ENCODE results near the gene CEP68. TPM values are rescaled to one million over a fixed set of nuclear protein-coding genes. Genes with fewer than 3 reads are reported as not detected.

Gene CEP68
- polyA plus RNA-seq, 1 of the 3 experiments (the other 2 are of a cell fraction) = 6.2 TPM

DNA sequence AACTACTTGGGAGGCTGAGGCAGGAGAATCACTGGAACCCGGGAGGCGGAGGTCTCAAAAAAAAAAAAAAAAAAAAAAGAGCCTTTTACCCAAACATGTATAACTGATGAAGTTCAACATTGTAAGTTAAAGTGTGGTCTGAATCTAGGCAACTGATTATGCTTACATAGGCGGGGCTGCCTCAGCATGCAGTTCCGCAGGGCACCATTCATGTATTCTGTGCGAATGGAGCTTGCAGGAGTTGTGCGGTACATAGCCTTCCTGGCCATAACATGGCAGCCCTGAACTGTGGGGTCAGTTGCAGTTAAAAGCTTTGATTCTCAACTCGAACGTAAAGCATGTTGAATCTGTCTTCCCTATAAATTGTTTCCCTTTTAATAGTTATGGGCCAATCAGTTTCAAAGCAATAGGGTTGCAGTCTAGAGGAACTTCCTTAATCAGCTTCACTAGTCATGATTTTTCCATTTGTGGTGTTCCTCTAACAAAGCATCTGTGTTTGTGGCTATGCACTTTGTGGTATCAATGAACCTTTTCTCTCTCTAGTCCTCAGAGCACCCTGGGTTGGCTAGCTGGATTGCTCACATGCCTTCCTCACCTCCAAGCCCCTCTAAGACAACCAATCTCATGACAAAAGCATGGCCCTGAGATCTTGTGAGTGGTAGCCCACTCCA is 30.6 kb upstream of the CEP68 start:
- H3K4me3 ChIP-seq (ENCODE audit: low read depth in 2 of 2, low read length in 1 of 2) = no peak overlapping the region
- H3K4me1 ChIP-seq (ENCODE audit: control insufficient read depth in 1 of 2, insufficient read depth in 2 of 2, low read depth in 1 of 2, low read length in 1 of 2) = peaks cover 0 to 11% of the 10 kb centered on the region in 2 experiments; a peak in 1 of 4 replicates
- no peak overlapping the region for H3K27ac ChIP-seq (ENCODE audit: low read depth in 2 of 2, low read length in 1 of 2)
- ChIA-PET POLR2A (no interaction called here), CTCF (interaction anchor here (1.1 to 1.9 kb wide), 3 partner anchors 28 to 108 kb away, joined by 4 to 5 read pairs (median 4); no protein-coding TSS in a partner anchor)
- no peaks in the 10 kb centered on the region for H4K20me1 ChIP-seq (ENCODE audit: insufficient read depth)
- no peaks in the 10 kb centered on the region for H3K79me2 ChIP-seq (ENCODE audit: insufficient read depth)
- no peak overlapping the region for H3K4me2 ChIP-seq
- H3K9me2 ChIP-seq = no peaks in the 10 kb centered on the region
- H3K9ac ChIP-seq = no peak overlapping the region
- H3K27me3 ChIP-seq (ENCODE audit: insufficient read depth) = no peaks in the 10 kb centered on the region
- WGBS (ENCODE audit: low lambda C conversion rate) = 93% methylated on average over 8 of the region's 8 CpGs
- peaks cover 0 to 4% of the 10 kb centered on the region in 2 experiments for H3K36me3 ChIP-seq (replicated peaks in 1 of 2; ENCODE audit: control insufficient read depth in 1 of 2, insufficient read depth in 2 of 2, low read length in 1 of 2)
- H2AFZ ChIP-seq (ENCODE audit: low read depth) = no peak overlapping the region
- DNase-seq = no peak
- no peaks in the 10 kb centered on the region for H3K9me3 ChIP-seq
- TF ChIP-seq GABPA (IDR thresholded peaks at IDR 0.05; ENCODE audit: low read depth) = no peak
- H3F3A ChIP-seq (replicated peaks; ENCODE audit: insufficient read depth) = no peaks in the 10 kb centered on the region

DNA sequence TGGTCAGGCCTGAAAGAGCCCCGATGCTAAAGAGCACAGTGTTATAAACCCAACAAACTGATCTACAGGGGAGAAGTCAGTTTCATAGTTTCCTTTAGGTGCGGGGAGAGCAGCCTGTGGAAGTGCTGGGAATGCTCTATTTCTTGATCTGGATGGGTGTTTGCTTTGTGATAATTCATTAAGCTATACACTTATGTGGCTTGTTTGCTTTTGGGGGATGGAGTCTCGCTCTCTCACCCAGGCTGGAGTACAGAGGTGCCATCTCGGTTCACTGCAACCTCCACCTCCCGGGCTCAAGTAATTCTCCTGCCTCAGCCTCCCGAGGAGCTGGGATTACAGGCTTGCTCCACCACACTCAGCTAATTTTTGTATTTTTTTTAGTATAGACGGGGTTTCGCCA is 30.1 kb upstream of the CEP68 start:
- Histone ChIP-seq H3K27ac (ENCODE audit: low read depth in 2 of 2, low read length in 1 of 2) (no peak overlapping the region), H2AFZ (ENCODE audit: low read depth) (no peak overlapping the region), H3K4me3 (ENCODE audit: low read depth in 2 of 2, low read length in 1 of 2) (no peak overlapping the region), H3K4me1 (ENCODE audit: control insufficient read depth in 1 of 2, insufficient read depth in 2 of 2, low read depth in 1 of 2, low read length in 1 of 2) (peaks cover 0 to 10% of the 10 kb centered on the region in 2 experiments; a peak in 1 of 4 replicates), H3K9me3 (no peaks in the 10 kb centered on the region), H3K4me2 (no peak overlapping the region), H3F3A (replicated peaks; ENCODE audit: insufficient read depth) (no peaks in the 10 kb centered on the region), H3K27me3 (ENCODE audit: insufficient read depth) (no peaks in the 10 kb centered on the region), H3K79me2 (ENCODE audit: insufficient read depth) (no peaks in the 10 kb centered on the region), H3K9me2 (no peaks in the 10 kb centered on the region), H4K20me1 (ENCODE audit: insufficient read depth) (no peaks in the 10 kb centered on the region), H3K9ac (no peak overlapping the region), H3K36me3 (replicated peaks in 1 of 2; ENCODE audit: control insufficient read depth in 1 of 2, insufficient read depth in 2 of 2, low read length in 1 of 2) (peaks cover 0 to 3% of the 10 kb centered on the region in 2 experiments)
- TF ChIP-seq, protein P1, sequence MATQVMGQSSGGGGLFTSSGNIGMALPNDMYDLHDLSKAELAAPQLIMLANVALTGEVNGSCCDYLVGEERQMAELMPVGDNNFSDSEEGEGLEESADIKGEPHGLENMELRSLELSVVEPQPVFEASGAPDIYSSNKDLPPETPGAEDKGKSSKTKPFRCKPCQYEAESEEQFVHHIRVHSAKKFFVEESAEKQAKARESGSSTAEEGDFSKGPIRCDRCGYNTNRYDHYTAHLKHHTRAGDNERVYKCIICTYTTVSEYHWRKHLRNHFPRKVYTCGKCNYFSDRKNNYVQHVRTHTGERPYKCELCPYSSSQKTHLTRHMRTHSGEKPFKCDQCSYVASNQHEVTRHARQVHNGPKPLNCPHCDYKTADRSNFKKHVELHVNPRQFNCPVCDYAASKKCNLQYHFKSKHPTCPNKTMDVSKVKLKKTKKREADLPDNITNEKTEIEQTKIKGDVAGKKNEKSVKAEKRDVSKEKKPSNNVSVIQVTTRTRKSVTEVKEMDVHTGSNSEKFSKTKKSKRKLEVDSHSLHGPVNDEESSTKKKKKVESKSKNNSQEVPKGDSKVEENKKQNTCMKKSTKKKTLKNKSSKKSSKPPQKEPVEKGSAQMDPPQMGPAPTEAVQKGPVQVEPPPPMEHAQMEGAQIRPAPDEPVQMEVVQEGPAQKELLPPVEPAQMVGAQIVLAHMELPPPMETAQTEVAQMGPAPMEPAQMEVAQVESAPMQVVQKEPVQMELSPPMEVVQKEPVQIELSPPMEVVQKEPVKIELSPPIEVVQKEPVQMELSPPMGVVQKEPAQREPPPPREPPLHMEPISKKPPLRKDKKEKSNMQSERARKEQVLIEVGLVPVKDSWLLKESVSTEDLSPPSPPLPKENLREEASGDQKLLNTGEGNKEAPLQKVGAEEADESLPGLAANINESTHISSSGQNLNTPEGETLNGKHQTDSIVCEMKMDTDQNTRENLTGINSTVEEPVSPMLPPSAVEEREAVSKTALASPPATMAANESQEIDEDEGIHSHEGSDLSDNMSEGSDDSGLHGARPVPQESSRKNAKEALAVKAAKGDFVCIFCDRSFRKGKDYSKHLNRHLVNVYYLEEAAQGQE (IDR thresholded peaks at IDR 0.05; ENCODE audit: low read depth, low read length) = no peak
- TF ChIP-seq NFIC (IDR thresholded peaks at IDR 0.05; ENCODE audit: borderline replicate concordance) (no peak), EP300 (IDR thresholded peaks at IDR 0.05; ENCODE audit: borderline replicate concordance in 1 of 2, low read depth in 1 of 2, low read length in 1 of 2) (no peak)
- POLR2A ChIA-PET = no interaction called here
- no peak for DNase-seq
- CTCF ChIA-PET = interaction anchor here (1.1 to 1.9 kb wide), 3 partner anchors 29 to 108 kb away, joined by 4 to 5 read pairs (median 4); no protein-coding TSS in a partner anchor
- 92% methylated on average over 7 of the region's 8 CpGs for WGBS (ENCODE audit: low lambda C conversion rate)
